ENCODE measurements around the gene ALDH1L1. TPM values are rescaled to one million over a fixed set of nuclear protein-coding genes. Genes with fewer than 3 reads are reported as not detected.

The ALDH1L1 gene
- total RNA-seq, 5 donors from 2014 or later (not counting 1 experiment from before 2014, with no cell fraction given), result 0.19 to 1.6 (median 0.20) TPM; not detected in 2

DNA sequence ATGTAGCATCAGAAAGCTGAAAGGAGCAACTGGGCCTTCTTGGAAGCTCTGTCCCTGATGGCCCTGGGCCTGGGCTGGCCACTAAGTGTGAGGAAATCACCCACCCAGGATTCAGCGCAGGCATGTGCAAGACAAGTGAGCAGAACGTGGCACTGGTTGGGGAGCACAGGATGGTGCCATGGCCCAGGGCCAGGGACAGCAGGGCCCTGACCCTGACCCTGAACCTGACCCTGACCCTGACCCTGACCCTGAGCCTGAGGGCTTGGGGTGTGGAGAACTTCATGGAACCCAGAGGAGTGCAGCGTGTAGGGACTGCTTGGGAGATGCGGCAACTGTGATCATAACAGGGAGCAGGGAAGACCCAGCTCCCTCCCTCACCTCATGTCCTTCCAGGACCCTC lies 5.9 kb upstream of the ALDH1L1 start:
- no peak for DNase-seq
- no peaks in the 10 kb centered on the region for H3K9me3 Mint-ChIP-seq
- Histone ChIP-seq H3K27ac (ENCODE audit: low read length) (no peak overlapping the region), H3K4me1 (ENCODE audit: control insufficient read depth in 1 of 2, extremely low read depth in 1 of 2, insufficient read depth in 2 of 2, low read length in 2 of 2) (no peaks in the 10 kb centered on the region), H3K27me3 (replicated peaks in 1 of 2; ENCODE audit: control insufficient read depth in 2 of 2, extremely low read depth in 1 of 2, insufficient read depth in 2 of 2, low read length in 1 of 2) (peaks cover 0 to 18% of the 10 kb centered on the region in 2 experiments), H3K9me3 (no peaks in the 10 kb centered on the region), H3K36me3 (ENCODE audit: control insufficient read depth in 2 of 2, extremely low read depth in 1 of 2, insufficient read depth in 1 of 2, low read length in 1 of 2) (no peaks in the 10 kb centered on the region), H3K4me3 (ENCODE audit: control insufficient read depth in 1 of 2, extremely low read depth in 1 of 2, low read length in 1 of 2) (no peak overlapping the region)
- peaks cover 2 to 5% (median 2%) of the 10 kb centered on the region in 3 donors for H3K4me1 Mint-ChIP-seq
- no peak for ATAC-seq (replicated peaks in 1 of 4)
- H3K27me3 Mint-ChIP-seq, result peaks cover 23 to 42% of the 10 kb centered on the region in 2 donors
- 79% methylated on average over 2 of the region's 4 CpGs for WGBS (ENCODE audit: insufficient coverage)
- ChIA-PET POLR2A (no interaction called here), CTCF (no interaction called here)
- H3K27ac Mint-ChIP-seq, result no peak overlapping the region
- no peak overlapping the region for H3K4me3 Mint-ChIP-seq
- H3K36me3 Mint-ChIP-seq, result no peaks in the 10 kb centered on the region

DNA sequence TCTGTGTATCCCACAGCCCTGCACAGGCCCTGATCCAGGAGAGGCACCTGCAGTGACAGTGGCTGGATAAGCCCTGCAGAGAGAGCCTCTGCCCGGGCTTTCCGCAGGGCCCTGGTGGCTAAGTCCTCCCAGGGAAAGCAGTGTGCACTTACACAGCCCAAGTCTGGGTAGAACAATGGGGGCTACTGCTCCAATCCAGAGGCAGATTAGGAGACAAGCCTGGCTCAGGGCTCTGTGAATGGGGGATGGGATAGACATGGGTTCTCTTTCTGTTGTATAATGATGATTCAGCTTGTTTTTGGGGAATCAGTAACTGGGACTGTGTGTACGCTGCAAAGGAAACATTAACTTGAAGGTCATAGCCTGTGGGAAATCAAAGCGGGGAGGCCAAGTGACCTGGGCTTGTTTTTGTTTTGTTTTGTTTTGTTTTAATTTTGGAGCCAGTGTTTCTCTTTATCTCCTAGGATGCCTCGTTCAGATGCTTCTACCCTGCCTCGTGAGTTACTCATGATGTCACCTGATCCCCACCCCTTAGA lies 4.1 kb upstream of the ALDH1L1 start:
- Mint-ChIP-seq H3K4me1 (peaks cover 8 to 11% (median 10%) of the 10 kb centered on the region in 3 donors), H3K36me3 (no peaks in the 10 kb centered on the region), H3K27me3 (peaks cover 33 to 46% of the 10 kb centered on the region in 2 donors), H3K4me3 (no peak overlapping the region), H3K27ac (no peak overlapping the region), H3K9me3 (no peaks in the 10 kb centered on the region)
- ChIA-PET POLR2A (no interaction called here), CTCF (no interaction called here)
- no peak for ATAC-seq (replicated peaks in 1 of 4)
- H3K27me3 ChIP-seq (replicated peaks in 1 of 2; ENCODE audit: control insufficient read depth in 2 of 2, extremely low read depth in 1 of 2, insufficient read depth in 2 of 2, low read length in 1 of 2), result peaks cover 3 to 34% of the 10 kb centered on the region in 2 experiments
- H3K27ac ChIP-seq (ENCODE audit: low read length), result no peak overlapping the region
- no peaks in the 10 kb centered on the region for H3K36me3 ChIP-seq (ENCODE audit: control insufficient read depth in 2 of 2, extremely low read depth in 1 of 2, insufficient read depth in 1 of 2, low read length in 1 of 2)
- no peak overlapping the region for H3K4me3 ChIP-seq (ENCODE audit: control insufficient read depth in 1 of 2, extremely low read depth in 1 of 2, low read length in 1 of 2)
- H3K9me3 ChIP-seq, result no peaks in the 10 kb centered on the region
- peaks cover 0 to 5% of the 10 kb centered on the region in 2 experiments for H3K4me1 ChIP-seq (ENCODE audit: control insufficient read depth in 1 of 2, extremely low read depth in 1 of 2, insufficient read depth in 2 of 2, low read length in 2 of 2)
- 100% methylated on average over 3 of the region's 6 CpGs for WGBS (ENCODE audit: insufficient coverage)
- DNase-seq, result no peak

DNA sequence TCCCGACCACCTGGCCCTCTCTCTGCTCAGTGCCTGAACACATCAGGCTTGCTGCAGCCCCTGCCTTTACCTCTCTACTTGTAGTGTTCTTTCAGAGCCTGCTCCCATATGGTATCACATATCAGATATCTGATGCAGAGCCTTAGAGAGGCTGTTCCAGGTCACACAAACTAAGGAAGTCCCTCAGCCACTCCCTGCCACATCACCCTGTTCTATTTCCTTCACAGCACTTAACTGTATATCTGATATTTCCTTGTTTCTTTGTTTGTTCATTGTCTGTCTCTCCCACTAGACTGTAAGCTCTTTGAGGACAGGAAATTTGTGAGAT lies 976 bp upstream of the ALDH1L1 start:
- Histone ChIP-seq H3K4me3 (ENCODE audit: control insufficient read depth in 1 of 2, extremely low read depth in 1 of 2, low read length in 1 of 2) (no peak overlapping the region), H3K9me3 (no peaks in the 10 kb centered on the region), H3K36me3 (ENCODE audit: control insufficient read depth in 2 of 2, extremely low read depth in 1 of 2, insufficient read depth in 1 of 2, low read length in 1 of 2) (no peaks in the 10 kb centered on the region), H3K27ac (ENCODE audit: low read length) (no peak overlapping the region), H3K4me1 (ENCODE audit: control insufficient read depth in 1 of 2, extremely low read depth in 1 of 2, insufficient read depth in 2 of 2, low read length in 2 of 2) (peaks cover 0 to 5% of the 10 kb centered on the region in 2 experiments), H3K27me3 (replicated peaks in 1 of 2; ENCODE audit: control insufficient read depth in 2 of 2, extremely low read depth in 1 of 2, insufficient read depth in 2 of 2, low read length in 1 of 2) (peaks cover 9 to 39% of the 10 kb centered on the region in 2 experiments)
- 57% methylated on average over 1 of the region's 1 CpG for WGBS (ENCODE audit: insufficient coverage)
- no peak overlapping the region for H3K4me3 Mint-ChIP-seq
- no peaks in the 10 kb centered on the region for H3K9me3 Mint-ChIP-seq
- H3K4me1 Mint-ChIP-seq, result peaks cover 8 to 11% (median 10%) of the 10 kb centered on the region in 3 donors
- ATAC-seq (replicated peaks in 1 of 4) (no peak), DNase-seq (no peak)
- CTCF ChIA-PET, result no interaction called here
- no peak overlapping the region for H3K27ac Mint-ChIP-seq
- POLR2A ChIA-PET, result no interaction called here
- H3K27me3 Mint-ChIP-seq, result peaks cover 37 to 43% of the 10 kb centered on the region in 2 donors
- H3K36me3 Mint-ChIP-seq, result no peaks in the 10 kb centered on the region

DNA sequence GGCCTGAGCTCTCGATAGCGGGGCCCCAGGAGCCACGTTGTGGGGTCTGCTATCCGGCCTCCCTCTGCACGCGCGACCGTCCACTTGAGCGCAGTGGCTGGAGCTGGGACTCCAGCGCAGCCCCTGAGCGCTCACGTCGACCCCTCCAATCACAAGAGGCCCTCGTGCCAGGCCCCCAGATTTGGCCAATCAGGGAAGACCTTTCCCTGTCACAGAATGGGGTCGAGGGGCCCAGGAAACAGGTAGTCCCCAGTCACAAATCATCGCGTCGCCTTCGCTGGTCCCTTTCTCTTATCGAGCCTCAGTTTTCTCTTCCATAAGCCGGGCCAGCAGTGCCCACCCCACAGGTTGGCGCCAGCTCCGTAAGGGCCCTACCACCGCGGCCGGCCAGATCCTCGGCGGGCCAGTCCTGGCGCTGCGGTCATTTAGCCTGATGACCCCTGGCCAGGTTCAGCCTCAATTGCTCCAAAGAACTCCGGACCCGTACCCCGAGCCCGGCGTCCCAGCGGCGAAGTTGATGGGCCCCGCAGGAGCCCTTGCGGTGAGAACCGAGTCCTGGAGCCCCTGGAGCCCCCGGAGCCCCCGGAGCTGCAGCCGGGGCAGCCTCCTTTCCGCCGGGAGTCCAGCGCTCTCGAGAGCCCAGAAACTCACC lies 435 bp downstream of the ALDH1L1 start:
- ChIA-PET POLR2A (interaction anchor here in 1 of 2 donors (0.6 kb wide), 1 partner anchor 1245 kb away, joined by 3 read pairs; no protein-coding TSS in a partner anchor), CTCF (no interaction called here)
- Mint-ChIP-seq H3K36me3 (no peaks in the 10 kb centered on the region), H3K27ac (no peak overlapping the region), H3K4me3 (no peak overlapping the region), H3K4me1 (peaks cover 8 to 11% (median 10%) of the 10 kb centered on the region in 3 donors), H3K27me3 (peaks cover 37 to 42% of the 10 kb centered on the region in 2 donors), H3K9me3 (no peaks in the 10 kb centered on the region)
- ATAC-seq (replicated peaks in 1 of 4) (no peak), DNase-seq (no peak)
- peaks cover 0 to 5% of the 10 kb centered on the region in 2 experiments for H3K4me1 ChIP-seq (ENCODE audit: control insufficient read depth in 1 of 2, extremely low read depth in 1 of 2, insufficient read depth in 2 of 2, low read length in 2 of 2)
- H3K27me3 ChIP-seq (replicated peaks in 1 of 2; ENCODE audit: control insufficient read depth in 2 of 2, extremely low read depth in 1 of 2, insufficient read depth in 2 of 2, low read length in 1 of 2), result peaks cover 9 to 35% of the 10 kb centered on the region in 2 experiments
- H3K36me3 ChIP-seq (ENCODE audit: control insufficient read depth in 2 of 2, extremely low read depth in 1 of 2, insufficient read depth in 1 of 2, low read length in 1 of 2), result no peaks in the 10 kb centered on the region
- no peaks in the 10 kb centered on the region for H3K9me3 ChIP-seq
- H3K27ac ChIP-seq (ENCODE audit: low read length), result no peak overlapping the region
- WGBS (ENCODE audit: insufficient coverage), result 5% methylated on average over 47 of the region's 47 CpGs
- H3K4me3 ChIP-seq (ENCODE audit: control insufficient read depth in 1 of 2, extremely low read depth in 1 of 2, low read length in 1 of 2), result no peak overlapping the region

DNA sequence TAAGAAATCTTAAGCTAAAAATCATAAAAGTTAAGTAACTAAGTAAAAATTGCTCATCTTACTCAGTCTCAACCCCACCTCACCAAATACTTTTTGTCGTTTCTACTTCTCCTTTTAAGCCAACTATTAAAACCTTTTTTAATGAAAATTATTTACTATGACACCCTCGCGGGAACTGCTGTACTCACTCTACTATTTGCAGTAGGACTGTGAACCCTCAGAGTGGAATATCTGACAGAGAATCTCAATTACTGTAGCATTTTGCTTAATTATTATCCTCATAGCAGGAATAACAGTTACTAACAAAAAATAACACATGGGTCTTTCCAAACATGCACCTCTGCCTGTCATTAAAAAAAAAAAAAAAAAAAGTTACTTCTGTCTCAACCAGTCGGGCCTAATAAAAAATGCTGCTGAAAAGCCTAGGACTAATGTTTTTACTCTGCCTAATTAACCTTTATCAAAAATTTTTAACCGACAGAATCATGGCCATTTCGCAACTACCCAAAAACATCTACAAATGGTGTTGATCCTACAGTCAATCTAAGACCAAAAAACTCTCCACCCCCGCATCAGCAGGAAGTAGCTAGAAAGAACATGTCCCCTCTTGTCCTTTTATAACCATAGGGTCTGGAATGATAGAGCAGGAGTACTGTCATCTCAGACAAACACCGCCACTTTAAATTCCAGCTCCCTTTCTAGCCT lies 10.2 kb downstream of the ALDH1L1 start:
- no peak for ATAC-seq (replicated peaks in 1 of 4)
- no peak for DNase-seq
- no peak overlapping the region for H3K4me3 ChIP-seq (ENCODE audit: control insufficient read depth in 1 of 2, extremely low read depth in 1 of 2, low read length in 1 of 2)
- peaks cover 0 to 3% of the 10 kb centered on the region in 2 experiments for H3K27me3 ChIP-seq (replicated peaks in 1 of 2; ENCODE audit: control insufficient read depth in 2 of 2, extremely low read depth in 1 of 2, insufficient read depth in 2 of 2, low read length in 1 of 2)
- Mint-ChIP-seq H3K27ac (no peak overlapping the region), H3K4me1 (no peaks in the 10 kb centered on the region), H3K9me3 (no peaks in the 10 kb centered on the region), H3K36me3 (no peaks in the 10 kb centered on the region), H3K4me3 (no peak overlapping the region), H3K27me3 (peaks cover 37 to 48% of the 10 kb centered on the region in 2 donors)
- 80% methylated on average over 1 of the region's 8 CpGs for WGBS (ENCODE audit: insufficient coverage)
- H3K27ac ChIP-seq (ENCODE audit: low read length), result no peak overlapping the region
- H3K36me3 ChIP-seq (ENCODE audit: control insufficient read depth in 2 of 2, extremely low read depth in 1 of 2, insufficient read depth in 1 of 2, low read length in 1 of 2), result no peaks in the 10 kb centered on the region
- H3K9me3 ChIP-seq, result no peaks in the 10 kb centered on the region
- CTCF ChIA-PET, result no interaction called here
- POLR2A ChIA-PET, result no interaction called here
- H3K4me1 ChIP-seq (ENCODE audit: control insufficient read depth in 1 of 2, extremely low read depth in 1 of 2, insufficient read depth in 2 of 2, low read length in 2 of 2), result no peaks in the 10 kb centered on the region

DNA sequence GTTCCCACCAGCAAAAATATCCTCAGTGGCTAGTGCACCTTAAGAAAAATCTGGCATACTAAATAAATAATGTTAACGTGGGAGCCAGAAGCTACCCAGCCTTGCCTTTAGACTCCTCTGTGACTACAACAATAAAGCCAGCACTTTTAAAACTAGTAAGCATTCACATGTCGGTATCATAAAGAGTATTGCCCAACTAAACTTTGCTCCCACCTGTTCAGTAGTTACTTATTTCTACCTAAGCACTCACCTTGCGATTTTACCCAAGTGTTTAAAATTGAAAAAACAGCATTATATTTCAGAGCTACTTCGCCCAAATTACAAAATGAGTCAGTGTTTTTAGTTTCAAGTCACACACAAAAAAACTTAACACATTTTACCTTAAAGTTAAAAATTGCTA lies 12.8 kb downstream of the ALDH1L1 start:
- ATAC-seq (replicated peaks in 1 of 4) (no peak), DNase-seq (no peak)
- H3K4me1 ChIP-seq (ENCODE audit: control insufficient read depth in 1 of 2, extremely low read depth in 1 of 2, insufficient read depth in 2 of 2, low read length in 2 of 2), result no peaks in the 10 kb centered on the region
- ChIA-PET POLR2A (no interaction called here), CTCF (interaction anchor here in 1 of 2 donors (1.1 kb wide), 1 partner anchor 10 kb away, joined by 3 read pairs; no protein-coding TSS in a partner anchor)
- Mint-ChIP-seq H3K36me3 (no peaks in the 10 kb centered on the region), H3K27me3 (peaks cover 36 to 50% of the 10 kb centered on the region in 2 donors), H3K27ac (no peak overlapping the region), H3K4me3 (no peak overlapping the region), H3K9me3 (peaks cover 0 to 2% (median 0%) of the 10 kb centered on the region in 3 donors), H3K4me1 (no peaks in the 10 kb centered on the region)
- no peaks in the 10 kb centered on the region for H3K9me3 ChIP-seq
- H3K27ac ChIP-seq (ENCODE audit: low read length), result no peak overlapping the region
- 83% methylated on average over 2 of the region's 4 CpGs for WGBS (ENCODE audit: insufficient coverage)
- peaks cover 0 to 5% of the 10 kb centered on the region in 2 experiments for H3K27me3 ChIP-seq (replicated peaks in 1 of 2; ENCODE audit: control insufficient read depth in 2 of 2, extremely low read depth in 1 of 2, insufficient read depth in 2 of 2, low read length in 1 of 2)
- no peaks in the 10 kb centered on the region for H3K36me3 ChIP-seq (ENCODE audit: control insufficient read depth in 2 of 2, extremely low read depth in 1 of 2, insufficient read depth in 1 of 2, low read length in 1 of 2)
- no peak overlapping the region for H3K4me3 ChIP-seq (ENCODE audit: control insufficient read depth in 1 of 2, extremely low read depth in 1 of 2, low read length in 1 of 2)
